Neutrophil (primary cell): ENCODE results near the gene ADCY10.

Experiments
- H3K27ac ChIP-seq: fragments of 200-600 bp; sonication (generic); 2 replicates; pipeline ENCODE4 v1.5.1; 2016; ENCODE audit warnings: mild to moderate bottlenecking, moderate library complexity
- H3K27me3 ChIP-seq: fragments of 200-600 bp; sonication (generic); 2 replicates; pipeline ENCODE4 v1.6.0; 2016; ENCODE audit warnings: mild to moderate bottlenecking
- H3K36me3 ChIP-seq: fragments of 200-600 bp; sonication (generic); 2 replicates; pipeline ENCODE4 v1.5.1; 2017
- H3K4me1 ChIP-seq, 2 experiments: fragments of 200-600 bp in 1 of 2; sonication (generic) in 1 of 2; 1 replicate in 1 of 2; 2 replicates in 1 of 2; pipeline versions ENCODE4 v1.5.1 to v1.6.1; 2013 to 2016; ENCODE audit warnings: low read depth in 1 of 2, low read length in 1 of 2, mild to moderate bottlenecking in 1 of 2, moderate library complexity in 1 of 2; ENCODE audit not compliant: control insufficient read depth in 1 of 2, insufficient read depth in 1 of 2
- H3K4me3 ChIP-seq, 2 experiments: fragments of 200-600 bp in 1 of 2; sonication (generic) in 1 of 2; 1 replicate in 1 of 2; 2 replicates in 1 of 2; pipeline ENCODE4 v1.5.1; 2013 to 2016; ENCODE audit warnings: low read depth in 1 of 2, low read length in 1 of 2, mild to moderate bottlenecking in 1 of 2, moderate library complexity in 1 of 2
- H3K9me3 ChIP-seq: fragments of 200-600 bp; sonication (generic); 2 replicates; pipeline ENCODE4 v1.5.1; 2016
- CTCF ChIP-seq: fragments of 200-600 bp; sonication (generic); IDR thresholded peaks from 2 replicates; pipeline ENCODE4 v1.5.1; 2016; ENCODE audit warnings: antibody characterized with exemption

ADCY10 gene

DNA sequence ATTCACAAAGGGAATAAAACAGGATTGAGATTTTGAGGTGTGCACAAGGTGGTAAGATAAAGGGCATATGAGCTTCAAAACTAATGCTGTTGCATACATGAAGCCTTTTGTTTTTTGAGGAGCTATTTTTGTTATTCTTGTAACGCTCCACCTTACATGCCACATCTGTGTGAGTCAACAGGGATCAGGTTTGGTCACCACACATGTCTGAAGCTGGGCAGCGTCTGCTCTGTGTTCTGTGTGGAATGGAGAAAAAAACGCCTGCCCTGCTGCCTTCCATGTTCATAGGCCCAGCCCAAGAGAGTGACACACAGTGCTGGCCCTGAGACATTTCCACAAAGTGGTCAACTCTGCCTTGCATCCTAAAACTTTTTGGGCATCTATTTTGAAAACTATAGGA lies 124.4 kb downstream of the ADCY10 start:
- H3K27ac ChIP-seq = no peak overlapping the region
- no peaks in the 10 kb centered on the region for H3K27me3 ChIP-seq
- H3K4me1 ChIP-seq = peaks cover 0 to 5% of the 10 kb centered on the region in 2 experiments
- no peaks in the 10 kb centered on the region for H3K9me3 ChIP-seq
- H3K36me3 ChIP-seq = no peaks in the 10 kb centered on the region
- H3K4me3 ChIP-seq = no peak overlapping the region
- no peak for TF ChIP-seq CTCF

GRCh38 chr1:167786502-167786901 lies 127.4 kb downstream of the ADCY10 start:
- H3K27ac ChIP-seq = no peak overlapping the region
- peaks cover 0 to 2% of the 10 kb centered on the region in 2 experiments for H3K4me1 ChIP-seq
- H3K27me3 ChIP-seq = no peaks in the 10 kb centered on the region
- no peaks in the 10 kb centered on the region for H3K36me3 ChIP-seq
- no peak overlapping the region for H3K4me3 ChIP-seq
- no peaks in the 10 kb centered on the region for H3K9me3 ChIP-seq
- no peak for TF ChIP-seq CTCF

DNA sequence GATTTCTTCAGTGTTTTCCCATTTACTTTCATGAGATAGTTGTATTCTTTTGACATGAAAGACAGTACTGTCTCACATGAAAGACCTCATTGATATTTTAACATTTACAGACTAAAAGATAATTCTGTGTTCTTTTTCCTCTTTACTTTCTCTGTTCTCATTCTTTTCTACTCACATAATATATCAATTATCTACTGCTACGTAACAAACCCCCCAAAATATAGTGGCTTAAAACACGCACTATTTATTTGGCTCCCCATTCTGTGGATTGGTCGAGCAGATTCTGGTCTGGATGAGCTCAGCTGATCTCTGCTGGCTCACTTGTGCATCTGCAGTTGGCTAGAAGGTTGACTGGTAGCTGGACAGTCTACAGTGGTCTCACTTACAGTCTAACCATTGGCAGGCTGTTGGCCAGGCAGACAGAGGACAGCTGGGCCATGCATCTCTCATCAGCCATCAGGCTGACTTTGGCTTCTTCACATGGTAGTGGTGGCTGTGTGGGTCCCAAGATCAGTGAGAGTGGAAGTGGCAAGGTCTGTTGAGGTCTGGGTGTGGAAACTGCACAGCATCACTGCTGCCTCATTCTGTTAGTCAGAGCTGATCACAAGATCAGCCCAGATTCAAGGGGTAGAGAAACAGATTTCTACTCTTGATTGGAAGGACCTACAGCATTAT lies 128.9 kb downstream of the ADCY10 start:
- no peaks in the 10 kb centered on the region for H3K36me3 ChIP-seq
- no peak for TF ChIP-seq CTCF
- H3K27ac ChIP-seq = no peak overlapping the region
- no peaks in the 10 kb centered on the region for H3K4me1 ChIP-seq
- no peaks in the 10 kb centered on the region for H3K27me3 ChIP-seq
- H3K4me3 ChIP-seq = no peak overlapping the region
- no peaks in the 10 kb centered on the region for H3K9me3 ChIP-seq

GRCh38 chr1:167782946-167783345 lies 131.0 kb downstream of the ADCY10 start:
- Histone ChIP-seq H3K9me3 (no peaks in the 10 kb centered on the region), H3K27me3 (no peaks in the 10 kb centered on the region), H3K27ac (no peak overlapping the region), H3K4me3 (no peak overlapping the region), H3K4me1 (no peaks in the 10 kb centered on the region), H3K36me3 (no peaks in the 10 kb centered on the region)
- TF ChIP-seq CTCF = no peak

DNA sequence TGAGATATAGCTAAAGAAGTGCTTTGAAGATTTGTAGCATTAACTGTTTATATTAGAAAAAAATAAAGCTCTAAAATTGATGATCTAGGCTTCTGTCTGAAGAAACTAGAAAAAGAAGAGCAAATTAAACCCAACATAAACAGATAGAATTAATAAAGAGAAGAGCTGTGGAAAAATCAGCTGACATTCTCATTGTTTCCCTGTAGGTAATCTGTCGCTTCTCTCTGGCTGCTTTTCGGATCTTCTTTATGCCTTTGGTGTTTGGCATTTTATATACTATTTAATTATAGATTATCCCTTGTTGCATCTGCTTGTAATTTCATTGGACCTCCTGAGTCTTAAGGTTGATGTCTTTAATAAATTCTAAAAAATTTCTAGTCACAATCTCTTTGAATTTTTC lies 132.4 kb downstream of the ADCY10 start:
- Histone ChIP-seq H3K4me3 (no peak overlapping the region), H3K27ac (no peak overlapping the region), H3K9me3 (no peaks in the 10 kb centered on the region), H3K36me3 (no peaks in the 10 kb centered on the region), H3K27me3 (no peaks in the 10 kb centered on the region), H3K4me1 (no peaks in the 10 kb centered on the region)
- no peak for TF ChIP-seq CTCF

DNA sequence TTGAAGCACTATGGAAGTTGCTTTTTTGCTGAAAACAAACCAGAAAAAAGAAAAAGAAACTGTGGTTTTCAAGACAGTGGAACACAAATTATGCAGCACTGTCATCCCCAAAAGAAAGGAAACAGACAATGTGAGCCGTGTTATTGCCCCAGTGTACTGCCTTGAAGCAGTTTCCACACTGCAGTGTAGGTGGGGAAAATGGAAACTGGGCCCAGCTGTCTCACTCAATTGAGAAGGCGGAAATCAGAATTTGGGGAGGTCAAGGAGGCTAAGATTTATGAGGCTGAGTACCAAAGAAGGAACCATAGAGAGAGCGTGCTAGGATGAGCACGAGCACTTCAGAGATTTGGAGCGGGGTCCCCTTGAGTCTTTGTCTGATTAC lies 136.7 kb downstream of the ADCY10 start:
- TF ChIP-seq CTCF = no peak
- Histone ChIP-seq H3K27ac (no peak overlapping the region), H3K4me3 (no peak overlapping the region), H3K36me3 (no peaks in the 10 kb centered on the region), H3K27me3 (no peaks in the 10 kb centered on the region), H3K9me3 (no peaks in the 10 kb centered on the region), H3K4me1 (no peaks in the 10 kb centered on the region)
